Measurements from ENCODE around the gene CSK.

DNA sequence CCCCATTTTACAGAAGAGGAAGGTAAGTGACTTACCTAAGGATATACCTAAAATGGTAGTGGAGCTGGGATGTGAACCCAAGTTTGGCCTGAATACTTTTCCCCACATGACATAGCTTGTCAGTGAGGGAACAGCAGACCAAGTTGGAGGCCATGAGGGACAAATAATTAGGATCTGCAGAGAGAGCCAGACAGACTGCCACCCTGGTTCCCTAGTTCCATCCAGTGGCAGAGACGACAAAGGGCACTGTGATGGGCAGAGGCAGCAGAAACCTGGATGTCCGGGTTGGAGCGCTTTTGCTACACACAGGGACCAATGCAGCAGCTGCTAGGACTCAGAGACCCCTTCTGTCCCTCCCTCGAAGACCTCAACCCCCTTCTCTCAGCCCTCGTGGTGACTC is 45.7 kb downstream of the CSK start:
- TF ChIP-seq POLR2A (IDR thresholded peaks at IDR 0.05) (no peak), EP300 (IDR thresholded peaks at IDR 0.05) (no peak), POLR2AphosphoS5 (IDR thresholded peaks at IDR 0.05) (no peak)
- TF ChIP-seq, protein P1, sequence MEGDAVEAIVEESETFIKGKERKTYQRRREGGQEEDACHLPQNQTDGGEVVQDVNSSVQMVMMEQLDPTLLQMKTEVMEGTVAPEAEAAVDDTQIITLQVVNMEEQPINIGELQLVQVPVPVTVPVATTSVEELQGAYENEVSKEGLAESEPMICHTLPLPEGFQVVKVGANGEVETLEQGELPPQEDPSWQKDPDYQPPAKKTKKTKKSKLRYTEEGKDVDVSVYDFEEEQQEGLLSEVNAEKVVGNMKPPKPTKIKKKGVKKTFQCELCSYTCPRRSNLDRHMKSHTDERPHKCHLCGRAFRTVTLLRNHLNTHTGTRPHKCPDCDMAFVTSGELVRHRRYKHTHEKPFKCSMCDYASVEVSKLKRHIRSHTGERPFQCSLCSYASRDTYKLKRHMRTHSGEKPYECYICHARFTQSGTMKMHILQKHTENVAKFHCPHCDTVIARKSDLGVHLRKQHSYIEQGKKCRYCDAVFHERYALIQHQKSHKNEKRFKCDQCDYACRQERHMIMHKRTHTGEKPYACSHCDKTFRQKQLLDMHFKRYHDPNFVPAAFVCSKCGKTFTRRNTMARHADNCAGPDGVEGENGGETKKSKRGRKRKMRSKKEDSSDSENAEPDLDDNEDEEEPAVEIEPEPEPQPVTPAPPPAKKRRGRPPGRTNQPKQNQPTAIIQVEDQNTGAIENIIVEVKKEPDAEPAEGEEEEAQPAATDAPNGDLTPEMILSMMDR (IDR thresholded peaks at IDR 0.05), result no peak
